Effector CD8-positive, alpha-beta T cell (primary cell): Measurements from ENCODE around the gene CYP4A22.
"Not testable (repeated sequence)": the region's sequence is repeated elsewhere in the genome, so short reads cannot be mapped to it uniquely, and the experiment has no call there.

Source experiments
- DNase-seq: peaks from one replicate; lab custom pipeline; 2025; lab: John Stamatoyannopoulos, UW
- total RNA-seq, 4 experiments: gene quantifications; one replicate each; lab custom pipeline; 2026; lab: John Stamatoyannopoulos, UW

Gene CYP4A22
- total RNA-seq: 0 reads per million in 4 experiments

GRCh38 chr1:47137198-47137597 lies at the start of gene CYP4A22:
CYP4A22 (plus strand) TSS chr1:47137441; CDS start chr1:47137486, 45 bp downstream.
- DNase-seq: no peak

GRCh38 chr1:47089356-47089755 lies 47.9 kb upstream of the CYP4A22 start:
- not testable (repeated sequence) for DNase-seq

- DNase-seq: not testable (repeated sequence)
Observed at GRCh38 chr1:47091476-47091875, 45.8 kb upstream of the CYP4A22 start.

- DNase-seq: no peak
Observed at GRCh38 chr1:47104816-47105215, 32.4 kb upstream of the CYP4A22 start.

- DNase-seq: no peak
Observed at GRCh38 chr1:47106792-47107191, 30.4 kb upstream of the CYP4A22 start.

GRCh38 chr1:47107851-47108574 lies 29.2 kb upstream of the CYP4A22 start:
- DNase-seq: not testable (repeated sequence)

GRCh38 chr1:47109482-47109881 lies 27.8 kb upstream of the CYP4A22 start:
- DNase-seq: not testable (repeated sequence)

- DNase-seq: no peak
Observed at GRCh38 chr1:47113178-47113577, 24.1 kb upstream of the CYP4A22 start.

- not testable (repeated sequence) for DNase-seq
Observed at GRCh38 chr1:47121039-47121438, 16.2 kb upstream of the CYP4A22 start.

GRCh38 chr1:47124834-47125233 lies 12.4 kb upstream of the CYP4A22 start:
- not testable (repeated sequence) for DNase-seq

- not testable (repeated sequence) for DNase-seq
Observed at GRCh38 chr1:47126997-47127396, 10.2 kb upstream of the CYP4A22 start.

- DNase-seq: no peak
Observed at GRCh38 chr1:47128221-47128620, 9.0 kb upstream of the CYP4A22 start.

- DNase-seq: not testable (repeated sequence)
Observed at GRCh38 chr1:47128854-47129253, 8.4 kb upstream of the CYP4A22 start.

- not testable (repeated sequence) for DNase-seq
Observed at GRCh38 chr1:47129489-47130230, 7.6 kb upstream of the CYP4A22 start.

GRCh38 chr1:47132665-47133064 lies 4.6 kb upstream of the CYP4A22 start:
- not testable (repeated sequence) for DNase-seq

GRCh38 chr1:47137925-47138615 lies 829 bp downstream of the CYP4A22 start:
- DNase-seq: no peak

GRCh38 chr1:47140358-47140757 lies 3.1 kb downstream of the CYP4A22 start:
- not testable (repeated sequence) for DNase-seq

GRCh38 chr1:47143654-47144053 lies 6.4 kb downstream of the CYP4A22 start:
- not testable (repeated sequence) for DNase-seq

GRCh38 chr1:47146495-47146894 lies 9.3 kb downstream of the CYP4A22 start:
- DNase-seq: not testable (repeated sequence)

- no peak for DNase-seq
Observed at GRCh38 chr1:47147047-47147785, 10.0 kb downstream of the CYP4A22 start.

GRCh38 chr1:47149162-47149561 lies 11.9 kb downstream of the CYP4A22 start:
- not testable (repeated sequence) for DNase-seq

GRCh38 chr1:47156457-47156856 lies 19.2 kb downstream of the CYP4A22 start:
- not testable (repeated sequence) for DNase-seq
